Measurements from ENCODE around the gene STK25. TPM values are rescaled to one million over a fixed set of nuclear protein-coding genes. Genes with fewer than 3 reads are reported as not detected.
A peak's percentile ranks its signal among the peaks of the same experiment; 100 is the strongest.

Gene STK25
- total RNA-seq, 1 donor, result 143 TPM

- no peak for TF ChIP-seq CTCF (IDR thresholded peaks at IDR 0.05; ENCODE audit: insufficient read depth, low read length)
- no peak for DNase-seq (ENCODE audit: low read depth)
- no peak overlapping the region for H3K4me3 ChIP-seq (ENCODE audit: low read depth, low read length)
These were observed 37.4 kb upstream of the STK25 start for GRCh38 chr2:241545523-241546473.

- peak; percentile 39 for DNase-seq (ENCODE audit: low read depth)
- TF ChIP-seq CTCF (IDR thresholded peaks at IDR 0.05; ENCODE audit: insufficient read depth, low read length), result no peak
- H3K4me3 ChIP-seq (ENCODE audit: low read depth, low read length), result no peak overlapping the region
These were observed 36.7 kb upstream of the STK25 start for GRCh38 chr2:241545106-241545505.

- no peak for TF ChIP-seq CTCF (IDR thresholded peaks at IDR 0.05; ENCODE audit: insufficient read depth, low read length)
- H3K4me3 ChIP-seq (ENCODE audit: low read depth, low read length), result no peak overlapping the region
- DNase-seq (ENCODE audit: low read depth), result no peak
These were observed 33.9 kb upstream of the STK25 start for GRCh38 chr2:241542278-241542605.

GRCh38 chr2:241541564-241542277, 33.3 kb upstream of the STK25 start:
- peak overlapping the region; percentile 42 for H3K4me3 ChIP-seq (ENCODE audit: low read depth, low read length)
- DNase-seq (ENCODE audit: low read depth), result no peak
- TF ChIP-seq CTCF (IDR thresholded peaks at IDR 0.05; ENCODE audit: insufficient read depth, low read length), result no peak

- no peak for TF ChIP-seq CTCF (IDR thresholded peaks at IDR 0.05; ENCODE audit: insufficient read depth, low read length)
- DNase-seq (ENCODE audit: low read depth), result peak; percentile 54
- peak overlapping the region; percentile 54 for H3K4me3 ChIP-seq (ENCODE audit: low read depth, low read length)
These were observed 32.6 kb upstream of the STK25 start for GRCh38 chr2:241540771-241541561.

GRCh38 chr2:241540401-241540770, 32.0 kb upstream of the STK25 start:
- no peak for DNase-seq (ENCODE audit: low read depth)
- no peak overlapping the region for H3K4me3 ChIP-seq (ENCODE audit: low read depth, low read length)
- TF ChIP-seq CTCF (IDR thresholded peaks at IDR 0.05; ENCODE audit: insufficient read depth, low read length), result no peak
